Superior temporal gyrus (tissue), 1 donor: ENCODE measurements around the gene SLC6A11.

Experiments
- DNase-seq: peaks from one replicate; pipeline ENCODE4 v3.0.0-alpha.2; 2016; ENCODE audit errors: extremely low spot score

Gene SLC6A11

GRCh38 chr3:10816019-10816862 lies at the start of gene SLC6A11:
TSS of gene SLC6A11 (plus strand) at chr3:10816228. CDS start at chr3:10816266, 38 bp downstream.
- no peak for DNase-seq

GRCh38 chr3:10768708-10769394 lies 47.2 kb upstream of the SLC6A11 start:
- no peak for DNase-seq

GRCh38 chr3:10770547-10770946 lies 45.5 kb upstream of the SLC6A11 start:
- no peak for DNase-seq

- no peak for DNase-seq
These were observed 45.0 kb upstream of the SLC6A11 start for GRCh38 chr3:10770981-10771380.

GRCh38 chr3:10771486-10772270 lies 44.4 kb upstream of the SLC6A11 start:
- no peak for DNase-seq

GRCh38 chr3:10772271-10773161 lies 43.5 kb upstream of the SLC6A11 start:
- no peak for DNase-seq

GRCh38 chr3:10774129-10774670 lies 41.8 kb upstream of the SLC6A11 start:
- no peak for DNase-seq

GRCh38 chr3:10774825-10775224 lies 41.2 kb upstream of the SLC6A11 start:
- DNase-seq: no peak

GRCh38 chr3:10775259-10775658 lies 40.8 kb upstream of the SLC6A11 start:
- DNase-seq: no peak

GRCh38 chr3:10775828-10776227 lies 40.2 kb upstream of the SLC6A11 start:
- no peak for DNase-seq

GRCh38 chr3:10777627-10778026 lies 38.4 kb upstream of the SLC6A11 start:
- DNase-seq: no peak

- no peak for DNase-seq
These were observed 37.3 kb upstream of the SLC6A11 start for GRCh38 chr3:10778492-10779292.

GRCh38 chr3:10779293-10779805 lies 36.7 kb upstream of the SLC6A11 start:
- DNase-seq: no peak

- DNase-seq: no peak
These were observed 35.8 kb upstream of the SLC6A11 start for GRCh38 chr3:10780243-10780642.

GRCh38 chr3:10780922-10781321 lies 35.1 kb upstream of the SLC6A11 start:
- no peak for DNase-seq

- no peak for DNase-seq
These were observed 34.0 kb upstream of the SLC6A11 start for GRCh38 chr3:10781981-10782380.

GRCh38 chr3:10783360-10784351 lies 32.4 kb upstream of the SLC6A11 start:
- peak; percentile 84 for DNase-seq

- DNase-seq: no peak
These were observed 29.4 kb upstream of the SLC6A11 start for GRCh38 chr3:10786640-10787039.

- no peak for DNase-seq
These were observed 27.6 kb upstream of the SLC6A11 start for GRCh38 chr3:10788451-10788850.
